ENCODE data around the gene SNX2.
"Not testable (repeated sequence)": the region's sequence is repeated elsewhere in the genome, so short reads cannot be mapped to it uniquely, and the experiment has no call there.

Gene SNX2

DNA sequence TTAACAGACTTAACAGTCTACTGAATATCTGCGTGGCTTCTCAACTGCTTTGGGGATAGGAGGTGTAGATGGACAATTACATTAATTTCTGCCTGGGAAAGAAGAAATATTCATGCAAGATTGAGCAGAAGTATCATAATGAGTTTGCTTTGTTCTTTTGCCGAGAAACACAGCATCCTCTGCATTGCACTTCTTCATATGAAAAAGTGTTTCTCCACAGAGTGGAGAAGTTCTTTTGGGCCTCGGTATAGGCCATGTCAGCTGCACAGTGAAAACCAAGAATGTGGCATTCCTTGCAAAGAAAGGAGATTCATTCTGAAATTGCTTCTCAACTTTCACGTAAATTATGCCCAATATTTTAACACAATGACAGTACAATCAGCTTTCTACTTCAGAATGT is 17.6 kb upstream of the SNX2 start:
- TF ChIP-seq ZNF274 (IDR thresholded peaks at IDR 0.05; ENCODE audit: low read depth, low read length), result no peak
- H3K4me3 ChIP-seq (ENCODE audit: low read length), result no peak overlapping the region

DNA sequence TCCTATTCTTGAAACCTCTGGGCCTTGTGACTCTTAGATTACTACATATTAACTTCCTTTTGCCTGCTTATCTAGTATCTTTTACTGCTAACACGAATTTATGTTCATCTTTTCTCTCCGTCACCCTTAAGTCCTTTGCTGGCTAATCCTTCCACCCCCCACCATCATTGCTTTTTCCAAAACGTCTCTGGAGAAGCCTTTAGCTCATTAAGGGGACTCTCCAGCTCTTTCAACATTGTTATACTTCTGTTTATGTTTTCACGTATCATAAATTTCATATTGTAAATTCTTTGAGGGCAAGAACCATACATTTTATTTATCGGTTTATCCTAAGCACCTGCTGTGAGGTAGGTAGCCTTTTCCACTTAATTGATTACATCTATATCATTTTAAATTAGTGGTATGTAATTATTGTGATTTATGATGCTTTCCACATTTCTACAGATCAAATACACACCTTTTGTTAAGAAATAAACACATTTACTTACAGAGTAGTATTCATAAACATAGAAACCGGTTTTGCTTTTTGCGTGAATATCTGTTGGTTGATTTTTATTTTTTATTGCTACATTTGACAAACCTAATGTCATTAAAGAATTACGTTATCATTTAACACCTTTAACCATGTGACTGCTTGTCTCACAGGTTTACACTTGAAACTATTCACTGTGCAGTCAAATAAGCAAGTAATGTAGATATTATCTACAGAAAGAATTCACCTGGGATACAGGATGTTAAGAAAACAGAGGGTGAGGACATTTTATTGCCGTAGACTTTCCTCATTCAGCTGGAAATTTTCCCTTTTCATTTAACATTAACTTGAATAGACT is 15.4 kb upstream of the SNX2 start:
- no peak for TF ChIP-seq ZNF274 (IDR thresholded peaks at IDR 0.05; ENCODE audit: low read depth, low read length)

DNA sequence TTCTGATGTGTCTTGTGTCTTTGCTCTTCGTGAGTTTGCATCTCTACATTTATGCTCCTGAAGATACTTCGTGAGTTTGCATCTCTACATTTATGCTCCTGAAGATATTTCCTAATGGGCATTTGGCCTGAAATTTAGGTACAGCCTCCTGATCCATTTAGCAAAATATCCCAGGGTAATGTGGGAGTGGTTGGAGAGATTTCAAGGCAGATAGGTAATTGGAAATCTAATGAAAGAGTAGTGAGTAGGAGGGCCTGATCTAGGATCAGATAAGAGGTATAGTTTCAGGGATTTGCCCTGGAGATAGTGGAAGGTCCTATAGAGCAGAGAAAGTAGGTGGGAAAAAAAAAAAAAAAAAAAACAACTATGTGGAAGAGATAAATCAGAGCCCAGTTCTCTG is 14.6 kb upstream of the SNX2 start:
- TF ChIP-seq ZNF274 (IDR thresholded peaks at IDR 0.05; ENCODE audit: low read depth, low read length), result no peak
- H3K4me3 ChIP-seq (ENCODE audit: low read length), result no peak overlapping the region

More for the DNA sequence above, 15.4 kb upstream of the SNX2 start:
- H3K4me3 ChIP-seq (ENCODE audit: low read length), result no peak overlapping the region

GRCh38 chr5:122761115-122761514 is 13.8 kb upstream of the SNX2 start:
- no peak overlapping the region for H3K4me3 ChIP-seq (ENCODE audit: low read length)
- no peak for TF ChIP-seq ZNF274 (IDR thresholded peaks at IDR 0.05; ENCODE audit: low read depth, low read length)

DNA sequence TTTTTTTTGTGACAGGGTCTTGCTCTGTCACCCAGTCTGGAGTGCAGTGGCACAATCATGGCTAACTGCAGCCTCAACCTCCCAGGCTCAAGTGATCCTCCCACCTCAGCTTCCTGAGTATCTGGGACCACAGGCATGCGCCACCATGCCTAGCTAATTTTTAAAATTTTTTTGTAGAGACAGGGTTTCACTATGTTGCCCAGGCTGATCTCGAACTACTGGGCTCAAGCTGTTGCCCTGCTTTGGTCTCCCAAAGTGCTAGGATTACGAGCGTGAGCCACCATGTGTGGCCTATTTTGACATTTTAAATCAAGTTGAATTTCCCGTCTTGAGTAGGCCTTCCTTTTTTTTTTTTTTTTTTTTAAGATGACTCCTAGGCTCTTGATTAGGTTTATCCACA is 13.0 kb upstream of the SNX2 start:
- H3K4me3 ChIP-seq (ENCODE audit: low read length), result not testable (repeated sequence)

DNA sequence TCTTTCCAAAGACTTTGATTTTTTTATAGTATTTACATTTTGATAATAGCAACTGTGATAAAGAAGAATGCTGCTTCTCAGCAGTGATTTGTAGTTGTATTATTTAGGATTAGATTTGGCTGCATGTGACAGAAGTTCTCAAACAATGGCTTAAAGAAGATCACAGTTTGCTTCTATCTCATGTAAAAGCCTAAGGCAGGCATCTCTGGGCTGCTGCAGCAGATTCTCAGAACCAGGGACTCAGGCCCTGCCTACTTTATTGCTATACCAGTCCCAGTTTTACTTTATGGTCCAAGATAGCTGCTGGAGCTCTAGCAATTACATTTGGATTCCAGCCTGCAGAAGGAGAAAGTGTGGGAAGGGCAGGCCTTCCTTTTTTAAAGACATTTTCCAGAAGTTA is 8.8 kb upstream of the SNX2 start:
- no peak for TF ChIP-seq ZNF274 (IDR thresholded peaks at IDR 0.05; ENCODE audit: low read depth, low read length)
- H3K4me3 ChIP-seq (ENCODE audit: low read length), result no peak overlapping the region

- TF ChIP-seq ZNF274 (IDR thresholded peaks at IDR 0.05; ENCODE audit: low read depth, low read length), result no peak
- no peak overlapping the region for H3K4me3 ChIP-seq (ENCODE audit: low read length)
These were observed 4.4 kb upstream of the SNX2 start for GRCh38 chr5:122770477-122770876.

- no peak for TF ChIP-seq ZNF274 (IDR thresholded peaks at IDR 0.05; ENCODE audit: low read depth, low read length)
- no peak overlapping the region for H3K4me3 ChIP-seq (ENCODE audit: low read length)
These were observed 2.4 kb upstream of the SNX2 start for GRCh38 chr5:122772446-122772845.

- no peak overlapping the region for H3K4me3 ChIP-seq (ENCODE audit: low read length)
- no peak for TF ChIP-seq ZNF274 (IDR thresholded peaks at IDR 0.05; ENCODE audit: low read depth, low read length)
These were observed 1.3 kb upstream of the SNX2 start for GRCh38 chr5:122773619-122774018.

DNA sequence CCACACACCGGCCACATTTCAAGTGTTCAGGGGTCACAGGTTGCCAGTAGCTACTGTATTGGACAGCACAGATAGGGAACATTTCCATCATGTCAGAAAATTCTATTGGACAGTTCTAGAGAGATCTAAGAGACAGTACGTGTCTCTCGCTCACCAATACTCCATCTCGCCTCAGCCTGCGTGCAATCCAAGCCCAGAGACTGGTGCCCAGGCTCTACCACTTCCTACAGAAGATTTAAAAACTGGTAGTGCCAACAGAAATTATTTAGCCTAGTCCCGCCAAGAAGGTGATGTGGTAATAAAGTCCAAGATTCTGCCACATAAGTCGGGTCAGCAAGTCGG is 390 bp upstream of the SNX2 start:
- H3K4me3 ChIP-seq (ENCODE audit: low read length), result peak overlapping the region; percentile 68; the same call in 1 of the 2 replicates
- no peak for TF ChIP-seq ZNF274 (IDR thresholded peaks at IDR 0.05; ENCODE audit: low read depth, low read length)

DNA sequence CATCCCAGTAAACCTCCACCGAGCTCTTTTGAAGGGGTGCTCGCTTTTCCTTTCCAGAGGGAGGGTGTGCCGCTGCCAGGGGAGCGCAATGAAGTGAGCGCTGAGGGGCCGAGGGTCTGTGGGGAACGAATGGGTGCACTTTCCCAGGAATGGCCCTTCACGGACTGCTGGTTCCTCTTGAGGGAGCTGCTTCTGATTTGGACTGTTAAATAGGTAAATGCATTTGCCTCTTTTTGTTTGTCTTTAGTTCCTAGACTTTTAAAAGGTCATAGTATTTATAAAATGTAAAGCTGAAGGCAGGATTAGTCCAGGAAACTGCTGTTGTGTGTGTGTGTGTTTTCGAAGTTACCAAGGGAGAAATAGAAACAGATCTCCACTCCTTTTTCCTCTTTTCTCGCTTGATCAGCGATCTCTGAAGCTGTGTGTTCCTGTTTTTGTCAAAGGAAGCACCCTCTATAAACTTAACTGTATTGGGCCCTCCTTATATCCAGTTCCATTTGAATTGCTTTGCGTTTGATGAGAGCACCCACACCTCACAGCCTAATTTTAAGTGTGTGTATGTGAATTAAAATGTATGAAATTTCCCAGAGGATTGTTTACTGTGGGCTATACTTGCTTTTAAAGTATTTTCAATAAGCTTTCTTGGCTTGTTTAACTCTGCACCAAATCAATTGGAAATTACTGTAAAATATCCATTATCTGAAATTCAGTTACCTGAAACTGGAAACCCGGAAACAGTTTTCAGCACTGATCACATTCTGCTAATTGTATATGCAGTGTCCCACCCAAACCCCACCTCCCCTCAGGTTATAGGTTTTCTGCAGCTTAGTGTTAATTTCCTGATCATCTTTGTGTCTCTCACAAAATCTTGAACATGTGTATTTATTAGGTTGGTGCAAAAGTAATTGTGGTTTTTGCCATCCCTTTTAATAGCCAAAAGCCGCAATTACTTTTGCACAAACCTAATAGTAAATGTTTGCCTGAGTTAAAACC is 966 bp downstream of the SNX2 start:
- H3K4me3 ChIP-seq (ENCODE audit: low read length), result peak overlapping the region; percentile 81
- no peak for TF ChIP-seq ZNF274 (IDR thresholded peaks at IDR 0.05; ENCODE audit: low read depth, low read length)

- TF ChIP-seq ZNF274 (IDR thresholded peaks at IDR 0.05; ENCODE audit: low read depth, low read length), result no peak
- H3K4me3 ChIP-seq (ENCODE audit: low read length), result no peak overlapping the region
These were observed 3.3 kb downstream of the SNX2 start for GRCh38 chr5:122778157-122778556.

GRCh38 chr5:122779451-122779850 is 4.6 kb downstream of the SNX2 start:
- no peak for TF ChIP-seq ZNF274 (IDR thresholded peaks at IDR 0.05; ENCODE audit: low read depth, low read length)
- no peak overlapping the region for H3K4me3 ChIP-seq (ENCODE audit: low read length)

- no peak for TF ChIP-seq ZNF274 (IDR thresholded peaks at IDR 0.05; ENCODE audit: low read depth, low read length)
- no peak overlapping the region for H3K4me3 ChIP-seq (ENCODE audit: low read length)
These were observed 5.4 kb downstream of the SNX2 start for GRCh38 chr5:122780296-122780695.

DNA sequence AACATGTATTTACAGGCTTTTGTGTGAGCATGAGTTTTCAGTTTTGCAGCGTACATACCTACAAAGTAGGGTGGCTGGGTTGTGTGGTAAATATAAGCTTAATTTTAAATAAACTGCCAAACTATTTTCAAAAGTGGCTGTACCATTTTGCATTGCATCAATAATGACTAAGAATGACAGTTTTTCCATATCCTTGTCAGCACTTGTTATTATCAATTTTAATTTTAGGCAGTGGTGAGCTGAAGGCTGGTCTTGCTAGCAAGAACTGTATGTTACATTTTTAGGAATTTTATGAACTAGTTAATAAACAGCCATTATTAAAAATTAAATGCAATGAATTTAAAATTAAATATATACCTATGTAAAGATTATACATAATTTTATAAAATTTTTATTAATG is 6.6 kb downstream of the SNX2 start:
- no peak for TF ChIP-seq ZNF274 (IDR thresholded peaks at IDR 0.05; ENCODE audit: low read depth, low read length)
- H3K4me3 ChIP-seq (ENCODE audit: low read length), result no peak overlapping the region
